Fibroblast of the conjunctiva (primary cell): ENCODE measurements around the gene ENAH.

Experiments
- DNase-seq: peaks from one replicate; pipeline ENCODE4 v3.0.0-alpha.2; 2010; ENCODE audit warnings: low read depth

Gene ENAH

DNA sequence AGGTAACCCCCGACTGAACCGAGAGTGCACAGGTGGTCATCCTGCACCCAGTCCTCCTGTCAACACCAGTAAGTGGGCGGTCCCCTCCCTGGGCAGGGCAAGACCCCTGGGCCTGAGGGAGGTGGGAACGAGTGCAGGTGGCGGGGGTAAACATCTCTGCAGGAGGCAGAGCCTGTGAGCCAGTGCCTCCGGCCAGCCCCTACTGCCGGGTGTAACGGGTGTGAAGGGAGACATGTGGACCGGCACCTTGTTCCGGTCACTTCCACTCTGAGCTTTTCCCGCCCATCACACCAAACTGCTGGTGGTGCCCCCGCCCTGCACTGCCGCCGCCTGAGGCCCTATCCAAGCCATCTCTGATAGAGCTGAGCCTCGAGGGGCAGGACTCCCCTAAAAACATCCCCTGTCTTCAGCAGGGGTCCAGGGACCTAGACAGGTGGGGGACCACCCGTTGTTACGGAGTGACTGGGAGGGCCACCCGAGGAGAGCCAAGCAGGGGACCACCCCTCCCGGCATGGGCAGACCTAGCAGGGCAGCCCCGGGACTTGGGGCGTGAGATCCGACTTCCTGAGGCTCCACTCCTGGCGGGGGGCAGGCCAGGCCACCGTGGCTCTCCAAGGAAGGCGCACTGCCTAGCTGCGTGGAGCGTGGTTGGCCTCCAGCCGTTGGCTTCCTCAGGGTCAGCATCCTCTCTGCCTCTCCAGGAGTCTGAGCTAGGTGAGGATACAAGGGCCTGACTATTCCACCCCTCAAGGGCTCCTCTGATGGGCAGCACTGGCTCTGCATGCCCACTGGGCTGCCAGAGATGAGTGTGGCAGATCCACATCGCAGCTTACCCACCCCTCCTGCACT lies 181.2 kb downstream of the ENAH start:
- DNase-seq = no peak

DNA sequence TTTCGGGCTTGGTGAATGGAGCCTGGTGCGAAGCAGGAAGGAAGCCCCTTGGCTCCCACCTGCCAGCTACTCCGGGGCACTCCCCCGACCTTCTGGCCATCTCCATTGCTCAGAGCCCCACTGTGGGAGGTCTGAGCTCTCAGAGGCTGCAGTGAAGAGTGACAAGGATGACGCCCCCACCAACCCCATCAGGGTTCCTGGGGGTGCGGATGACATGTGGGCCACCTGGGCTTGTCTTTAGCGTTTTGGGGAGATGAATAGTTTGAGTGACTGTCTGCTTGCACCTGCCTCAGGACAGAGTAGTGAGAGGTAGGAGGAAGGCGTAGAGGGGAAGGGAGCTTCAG lies 181.8 kb downstream of the ENAH start:
- DNase-seq = no peak

DNA sequence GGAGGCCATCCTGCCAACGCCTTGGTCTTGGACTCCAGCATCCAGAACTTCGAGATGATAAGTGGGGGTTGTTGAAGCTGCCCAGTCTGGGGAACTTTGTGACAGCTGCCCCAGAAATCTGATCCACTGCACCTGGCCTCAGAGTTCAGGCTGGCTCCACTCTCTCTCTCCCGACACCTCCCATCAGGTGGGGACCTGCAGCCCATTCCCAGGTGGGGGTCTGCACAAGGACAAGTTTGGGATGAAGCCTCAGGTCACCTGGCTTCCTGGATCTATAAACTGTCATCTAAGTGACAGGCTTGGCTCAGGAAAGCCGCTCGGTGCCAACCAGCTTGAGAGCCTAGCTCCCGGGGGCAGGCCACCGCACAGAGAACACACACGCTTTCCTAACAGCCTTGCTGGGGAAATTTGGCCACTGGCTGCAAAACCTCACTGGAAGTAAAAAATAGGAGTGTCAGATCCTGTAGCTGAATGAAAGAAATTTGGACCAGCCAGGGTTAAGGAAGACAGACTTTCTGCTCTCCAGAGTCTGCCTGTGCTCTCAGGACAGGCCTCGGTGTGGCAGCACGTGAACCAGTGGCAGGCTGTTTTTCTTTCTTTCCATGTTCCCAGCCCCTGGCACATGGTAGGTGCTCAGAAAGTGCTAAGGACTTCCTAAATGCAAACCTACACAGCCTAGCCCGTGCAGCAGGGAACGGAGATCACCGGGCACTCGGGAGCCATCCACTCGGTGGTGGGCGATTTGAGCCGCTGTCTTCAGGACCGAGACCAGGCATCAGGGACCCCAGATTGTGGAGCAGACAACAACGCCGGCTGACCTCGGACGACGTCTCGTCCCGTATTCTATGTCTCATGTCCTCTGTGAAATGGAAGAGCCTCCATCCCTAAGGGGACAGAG lies 182.5 kb downstream of the ENAH start:
- no peak for DNase-seq

DNA sequence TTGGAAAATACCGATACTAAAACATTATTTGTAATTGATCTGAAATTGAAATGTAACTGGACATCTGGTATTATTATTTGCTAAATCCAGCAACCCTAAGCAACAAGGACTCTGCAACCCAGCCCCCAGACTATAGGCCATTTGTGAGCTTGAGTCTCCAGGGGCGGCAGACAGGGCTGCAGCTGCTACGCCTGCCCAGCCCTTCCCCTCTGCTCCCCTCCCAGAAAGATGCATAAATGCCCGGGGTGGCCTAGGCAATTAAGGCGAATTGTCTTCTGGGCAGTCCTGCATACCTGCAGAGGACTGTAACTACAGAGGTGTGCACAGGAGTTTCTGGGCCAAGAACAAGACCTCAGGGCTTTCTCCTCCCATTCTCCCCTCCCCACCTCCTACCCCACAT lies 183.9 kb downstream of the ENAH start:
- DNase-seq = no peak

DNA sequence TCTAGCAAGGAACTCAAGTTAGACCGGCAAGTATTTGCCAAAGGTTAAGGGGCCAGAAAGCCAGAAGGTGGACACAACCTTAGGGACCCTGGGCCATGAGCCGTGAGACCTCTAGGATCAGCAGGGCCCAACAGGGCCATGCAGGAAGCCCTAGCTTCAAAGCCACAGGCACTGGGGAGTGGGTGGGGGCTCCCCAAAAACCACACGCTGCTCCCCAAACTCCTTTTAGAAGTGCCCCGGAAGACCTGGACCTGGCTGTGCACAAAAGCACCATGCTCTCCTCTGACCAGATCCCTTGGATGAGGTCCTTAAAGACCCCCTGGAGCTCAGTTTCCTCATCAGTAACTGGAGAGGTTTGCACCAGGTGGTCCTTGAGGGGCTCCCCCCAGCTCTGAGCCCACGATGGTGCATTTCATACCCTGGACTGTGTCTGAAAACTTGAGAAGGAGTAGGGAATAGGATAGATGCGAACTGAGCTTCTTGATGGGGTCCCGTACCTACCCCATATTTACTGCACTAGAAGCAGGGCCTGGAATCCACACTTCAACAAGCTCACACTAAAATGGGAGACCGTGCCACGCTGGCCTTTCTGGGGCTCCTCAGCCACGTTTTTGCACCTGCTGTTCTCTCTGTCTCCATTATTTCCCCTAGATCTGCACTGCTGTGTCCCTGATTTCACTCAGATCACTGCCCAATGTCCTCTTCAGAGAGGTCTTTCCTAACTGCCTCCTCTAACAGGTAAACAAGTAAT lies 184.5 kb downstream of the ENAH start:
- no peak for DNase-seq

DNA sequence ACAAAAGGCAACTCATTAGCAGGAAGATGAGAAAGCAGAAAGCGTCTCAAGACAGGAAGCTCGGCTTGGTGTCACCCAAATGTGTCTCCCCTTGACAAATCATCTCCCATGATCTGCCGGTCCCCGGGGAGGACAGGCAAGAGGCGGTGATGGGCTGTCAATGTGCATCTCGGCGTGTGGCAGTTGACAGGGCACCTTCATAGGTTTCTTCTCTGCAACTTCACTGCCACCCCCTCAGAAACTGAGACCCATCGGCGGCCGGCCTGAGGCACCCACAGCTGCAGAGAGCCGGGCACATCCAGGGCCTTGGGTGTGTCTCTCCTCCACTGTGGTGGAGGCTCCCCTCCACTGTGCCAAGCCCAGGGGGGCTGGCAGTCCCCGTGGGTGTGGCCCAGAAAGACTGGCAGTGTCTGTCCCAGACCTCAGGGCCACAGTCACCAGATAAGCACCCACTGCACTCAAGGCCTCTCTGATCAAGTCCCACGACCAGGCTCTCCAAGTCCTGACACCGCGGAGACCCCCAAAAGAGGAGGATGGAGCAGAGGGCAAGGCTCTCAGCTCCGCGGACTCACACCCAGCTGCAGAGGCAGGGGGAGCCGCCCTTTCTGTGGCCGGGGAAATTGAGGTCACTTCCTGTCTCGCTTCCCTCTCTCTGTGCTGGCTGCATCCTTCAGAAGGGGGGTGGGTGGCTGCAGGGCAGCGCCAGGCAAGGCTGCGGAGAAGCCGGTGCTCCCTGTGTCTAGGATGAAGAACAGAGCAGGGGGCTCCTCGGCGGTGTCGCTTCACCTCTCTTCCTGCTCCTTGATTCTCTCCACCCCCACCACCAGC lies 185.5 kb downstream of the ENAH start:
- DNase-seq = no peak

DNA sequence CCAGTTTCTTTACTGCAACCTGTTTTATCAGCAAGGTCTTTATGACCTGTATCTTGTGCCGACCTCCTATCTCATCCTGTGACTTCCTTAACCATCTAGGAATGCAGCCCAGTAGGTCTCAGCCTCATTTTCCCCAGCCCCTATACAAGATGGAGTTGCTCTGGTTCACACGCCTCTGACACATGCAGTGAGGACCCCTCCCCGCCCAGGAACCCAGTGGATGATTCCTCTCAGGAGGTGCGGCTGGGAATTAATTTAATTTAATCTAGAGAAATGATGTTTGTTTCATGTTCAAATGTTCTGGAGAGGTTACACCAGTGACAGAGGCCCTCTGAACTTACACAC lies 186.1 kb downstream of the ENAH start:
- DNase-seq = no peak

DNA sequence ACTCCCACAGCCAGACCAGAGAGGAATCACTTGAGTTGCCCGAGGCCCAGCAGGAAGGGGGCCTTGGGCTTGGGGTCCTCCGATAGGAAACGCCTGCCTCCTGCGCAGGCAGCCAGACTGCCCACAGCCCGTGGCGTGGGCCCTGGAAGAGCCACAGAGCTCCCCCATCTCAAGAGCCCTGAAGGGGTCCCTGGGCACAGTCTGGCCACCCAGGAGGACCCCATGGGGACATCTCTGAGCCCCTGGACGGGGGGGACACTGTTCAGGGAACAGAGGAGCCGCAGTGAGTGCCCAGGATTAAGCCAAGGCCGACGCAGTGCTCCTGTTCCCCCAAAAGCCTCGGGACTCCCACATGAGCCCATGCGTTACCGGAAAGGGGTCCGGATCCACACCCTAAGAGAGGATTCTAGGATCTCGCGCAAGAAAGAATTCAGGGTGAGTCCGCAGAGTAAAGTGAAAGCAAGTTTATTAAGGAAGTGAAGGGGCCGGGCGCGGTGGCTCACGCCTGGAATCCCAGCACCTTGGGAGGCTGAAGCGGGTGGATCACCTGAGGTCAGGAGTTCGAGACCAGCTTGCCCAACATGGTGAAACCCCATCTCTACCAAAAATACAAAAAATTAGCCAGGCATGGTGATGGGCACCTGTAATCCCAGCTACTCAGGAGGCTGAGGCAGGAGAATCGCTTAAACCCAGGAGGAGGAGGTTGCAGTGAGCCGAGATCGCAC lies 187.0 kb downstream of the ENAH start:
- DNase-seq = no peak

DNA sequence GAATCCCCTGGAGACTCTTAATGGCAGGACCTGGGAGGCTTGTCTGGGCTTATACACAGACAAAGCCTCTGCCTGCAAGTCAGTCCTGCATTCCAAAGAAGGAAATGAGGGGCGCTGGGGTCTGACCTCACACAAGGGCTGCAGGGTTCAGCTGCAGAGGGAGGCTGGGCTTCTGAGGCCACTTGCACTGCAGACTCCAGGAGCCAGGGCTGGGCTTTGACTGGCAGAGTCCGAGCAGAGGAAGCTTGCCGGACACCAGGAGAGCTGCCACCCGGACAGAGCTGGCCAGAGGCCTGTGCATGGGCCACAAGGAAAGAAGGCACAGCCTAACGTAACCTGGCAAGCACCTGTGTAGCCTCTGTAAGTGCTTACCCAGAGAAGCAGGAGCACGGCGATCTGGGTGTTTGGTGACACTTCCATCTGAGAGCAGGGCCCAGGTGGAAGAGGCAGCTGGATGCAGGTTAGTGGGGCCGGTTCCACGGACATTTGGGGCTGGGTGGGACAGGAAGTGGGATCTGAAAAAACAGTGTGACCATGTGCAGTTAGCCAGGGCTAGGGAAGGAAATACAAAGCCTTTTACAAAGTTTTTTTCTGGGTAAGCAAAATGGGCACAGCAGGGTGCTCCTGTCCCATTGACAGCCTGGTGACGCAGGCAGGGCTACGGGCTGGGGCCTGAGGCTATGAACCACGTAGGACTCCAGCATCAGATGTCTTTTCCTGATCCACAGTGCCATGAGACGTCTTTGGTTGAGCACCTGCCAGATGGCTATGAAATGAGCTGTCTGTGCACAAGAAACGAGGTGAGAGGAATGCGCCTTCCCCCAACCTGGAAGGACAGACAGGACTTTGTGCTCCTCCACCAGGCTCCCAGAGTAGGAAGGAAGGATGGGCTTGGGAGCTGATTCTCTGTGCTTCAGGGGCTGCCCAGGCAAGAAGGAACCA lies 187.8 kb downstream of the ENAH start:
- no peak for DNase-seq

DNA sequence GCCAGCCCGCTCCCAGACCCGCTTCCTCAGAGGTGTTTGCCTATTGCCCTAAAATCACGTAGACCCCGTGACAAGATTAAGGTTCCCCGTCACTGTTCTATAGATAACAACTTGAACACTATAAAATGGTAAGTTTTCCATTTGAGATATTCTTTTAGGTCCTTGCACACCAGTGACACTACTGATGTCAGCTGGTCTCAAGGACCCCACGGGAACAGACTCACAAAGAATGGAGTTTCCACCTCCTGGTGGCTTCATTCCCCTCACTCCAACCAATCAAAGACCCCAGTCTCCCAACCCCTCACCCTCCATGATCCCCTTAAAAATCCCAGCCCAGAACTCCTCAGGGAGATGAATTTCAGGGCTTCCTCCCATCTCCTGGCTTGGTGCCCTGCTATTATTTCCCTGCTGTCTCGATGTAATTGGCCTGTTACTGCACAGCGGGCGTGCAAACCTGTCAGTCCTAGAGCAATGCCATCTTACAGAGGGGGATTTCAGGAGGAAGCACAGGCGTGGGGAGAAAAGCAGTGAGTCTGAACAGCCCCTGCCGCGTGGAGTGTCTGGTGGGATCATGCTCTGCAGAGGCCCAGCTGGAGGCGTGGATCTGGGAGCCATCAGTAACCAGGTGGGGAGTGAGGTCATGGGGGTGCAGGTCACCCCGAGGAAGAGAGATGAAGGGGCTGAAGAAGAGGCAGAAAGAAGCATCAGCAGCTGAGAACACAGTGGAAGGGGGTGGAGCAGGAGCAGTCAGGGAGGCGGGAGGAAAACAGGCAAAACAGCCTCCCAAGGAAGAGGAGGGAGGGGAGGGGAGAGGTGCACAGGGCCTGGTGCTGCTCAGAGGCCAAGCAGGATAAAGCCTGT lies 190.0 kb downstream of the ENAH start:
- DNase-seq = no peak

DNA sequence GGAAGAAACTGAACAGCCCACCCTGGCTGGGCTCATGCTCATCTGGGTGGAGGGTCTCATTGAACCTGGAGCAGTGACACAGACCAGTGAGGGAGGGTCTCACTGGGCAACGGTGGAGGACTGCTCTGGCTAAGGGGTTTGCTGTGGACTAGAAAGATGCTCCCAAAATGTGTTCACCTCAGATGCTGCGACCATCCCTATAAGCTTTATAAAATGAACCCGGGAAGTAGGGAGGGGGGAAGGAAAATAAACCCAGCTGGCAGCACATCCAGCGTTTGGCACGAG lies 190.6 kb downstream of the ENAH start:
- no peak for DNase-seq

DNA sequence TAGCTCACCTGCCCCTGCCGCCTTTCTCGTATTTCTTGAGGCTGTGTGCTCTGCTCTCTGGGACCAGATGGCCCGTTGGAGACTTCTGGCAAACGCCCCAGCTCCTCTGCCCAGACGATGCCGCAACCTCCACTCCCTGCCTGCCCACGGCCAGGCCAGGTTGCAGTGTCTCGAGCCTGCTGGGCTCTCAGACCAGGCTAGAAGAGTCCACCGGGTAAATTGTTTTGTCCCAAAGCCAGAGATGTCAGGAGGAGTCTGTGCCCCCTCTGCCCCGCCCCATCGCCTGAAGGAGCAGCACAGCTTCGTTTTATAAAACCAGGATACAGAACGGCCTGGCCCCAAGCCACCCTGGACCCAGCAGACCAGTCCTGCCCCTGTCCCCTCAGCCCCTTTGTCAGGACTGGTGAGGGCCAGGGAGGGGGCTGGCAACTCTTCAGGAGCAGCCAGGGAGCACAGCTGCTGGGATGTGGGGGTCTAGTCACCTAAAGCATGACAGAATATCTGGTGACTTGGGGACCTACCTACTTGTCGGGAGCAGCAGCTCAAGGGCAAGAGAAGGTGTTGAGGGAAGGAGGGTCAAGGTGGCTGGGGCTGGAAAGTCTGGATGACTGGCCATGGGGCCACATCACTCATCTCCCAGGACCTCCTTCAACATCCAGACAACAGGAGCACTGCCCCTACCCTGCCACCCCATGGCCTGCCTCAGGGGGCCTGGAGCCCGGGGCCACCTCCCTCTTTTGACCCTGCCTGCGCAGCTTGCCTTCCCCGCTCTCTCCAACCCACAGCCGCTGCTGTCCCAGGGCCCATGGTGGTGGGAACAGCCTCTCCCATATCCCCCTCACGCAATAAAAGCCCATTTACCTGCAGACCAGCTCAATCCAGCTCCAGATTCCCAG lies 191.1 kb downstream of the ENAH start:
- no peak for DNase-seq

DNA sequence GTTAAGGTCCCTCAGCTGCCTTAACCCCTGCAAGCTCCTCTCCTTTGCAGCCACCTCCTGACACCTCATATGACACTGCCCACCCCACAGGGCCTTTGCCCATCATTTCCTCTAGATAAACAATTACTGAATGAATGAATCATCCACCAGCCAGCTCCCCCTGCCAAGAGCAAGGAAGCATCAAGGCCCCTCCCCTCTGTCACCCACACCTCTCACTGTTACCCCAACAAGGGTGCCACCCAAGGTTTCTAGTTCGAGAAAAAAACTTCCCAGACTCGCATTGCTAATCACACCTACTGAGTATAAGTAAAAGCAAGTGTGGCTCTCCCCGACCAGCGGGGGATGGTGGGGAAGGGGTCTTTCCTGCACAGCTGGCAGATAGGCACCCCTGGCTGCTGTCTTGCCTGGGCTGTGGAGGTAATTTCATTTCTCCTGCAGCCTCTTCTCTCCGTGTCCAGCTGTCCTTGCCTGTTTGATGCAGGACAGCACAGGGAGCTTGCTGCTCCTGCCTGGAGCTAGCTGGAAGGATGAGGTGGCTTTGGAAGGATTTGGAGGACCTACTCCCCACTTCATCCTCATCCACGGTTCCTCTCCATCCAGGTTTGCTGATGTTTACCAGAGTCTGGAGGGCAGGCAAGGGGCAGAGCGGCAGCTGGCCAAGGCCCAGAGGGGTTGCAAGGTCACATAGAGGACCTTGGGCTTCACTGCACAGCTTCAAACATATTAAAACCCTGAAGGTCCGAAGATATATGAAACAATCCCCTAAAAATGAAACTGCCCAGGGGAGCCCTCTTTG lies 192.0 kb downstream of the ENAH start:
- no peak for DNase-seq

DNA sequence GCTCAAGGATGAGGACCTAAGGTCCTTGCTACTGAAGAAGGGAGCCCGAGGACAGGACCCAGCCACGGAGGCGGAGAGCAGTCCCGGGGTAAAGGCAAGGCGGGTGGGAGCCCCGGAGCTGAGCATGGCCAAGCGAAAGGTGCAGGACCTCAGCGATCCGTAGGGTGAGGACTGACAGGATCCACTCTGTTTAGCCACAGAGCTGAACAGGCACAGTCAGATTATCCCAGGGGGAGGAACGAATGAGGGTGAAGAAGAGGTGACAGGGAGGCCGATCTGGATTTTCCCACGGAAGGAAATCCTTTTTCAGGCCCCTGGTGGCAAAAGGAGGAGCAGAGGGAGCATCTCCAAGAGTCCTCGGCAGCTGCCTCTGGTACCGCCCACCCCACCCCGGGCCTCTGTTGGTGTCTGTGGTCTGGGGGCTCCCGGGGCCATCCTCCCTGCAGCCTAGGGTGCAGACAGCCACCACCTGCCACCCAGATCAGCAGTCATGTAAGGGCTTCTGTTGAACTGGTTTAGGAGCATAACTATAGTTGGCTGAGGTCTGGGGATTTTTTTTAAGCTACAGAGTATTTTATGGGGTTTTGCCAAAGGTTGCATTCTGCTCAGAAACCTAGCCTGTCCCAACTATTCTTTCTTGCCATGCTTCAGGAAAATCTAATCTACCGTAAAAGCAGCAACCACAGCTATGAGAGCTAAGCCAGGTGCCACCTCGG lies 192.7 kb downstream of the ENAH start:
- no peak for DNase-seq

DNA sequence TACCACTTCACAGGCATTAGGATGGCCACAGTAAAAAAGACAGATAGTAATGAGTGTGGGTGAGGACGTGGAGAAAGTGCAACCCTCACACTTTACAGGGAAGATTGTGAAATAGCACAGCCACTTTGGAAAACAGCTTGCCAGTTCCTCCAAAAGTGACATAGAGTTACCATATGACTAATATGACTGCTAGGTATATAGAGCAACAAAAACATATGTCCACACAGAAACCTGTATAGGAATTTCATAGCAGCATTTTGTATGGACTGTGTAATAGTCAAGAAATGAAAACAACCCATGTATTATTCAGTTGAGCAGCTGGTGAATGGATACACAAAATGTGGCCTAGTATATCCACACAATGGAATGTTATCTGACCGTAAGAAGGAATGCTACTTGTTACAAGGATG lies 194.7 kb downstream of the ENAH start:
- no peak for DNase-seq

DNA sequence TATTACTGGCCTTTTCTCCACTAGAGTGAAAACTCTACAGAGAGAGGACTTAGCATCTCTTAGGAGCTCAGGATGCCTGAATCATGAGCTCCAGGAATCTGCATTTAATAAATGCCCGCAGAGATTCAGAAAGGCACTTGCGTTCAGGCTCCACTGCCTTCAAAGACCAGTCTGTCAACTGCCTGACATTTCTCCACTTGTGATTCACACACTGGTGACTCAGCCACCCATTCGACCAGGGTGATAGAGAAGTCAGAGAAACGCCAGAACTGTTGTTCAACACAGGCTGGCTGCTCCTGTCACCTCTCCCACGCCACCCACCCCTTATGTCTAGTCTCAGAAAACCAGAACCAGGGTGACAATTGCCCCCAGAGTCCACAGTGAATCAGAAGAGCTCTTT lies 198.2 kb downstream of the ENAH start:
- DNase-seq = no peak
